Ovary (tissue), 9 donors: ENCODE data around the gene CDH23. TPM values are rescaled to one million over a fixed set of nuclear protein-coding genes. Genes with fewer than 3 reads are reported as not detected.
A peak's percentile ranks its signal among the peaks of the same experiment; 100 is the strongest.

Experiments used
- DNase-seq, 5 donors: peaks; one replicate each; pipeline ENCODE4 v3.0.0-alpha.2; 2019 to 2020
- H3K27ac ChIP-seq, 2 donors: fragments of 200-600 bp; one replicate each; pipeline versions ENCODE4 v1.5.1 to v1.8.0; 2019 to 2022
- H3K27me3 ChIP-seq: fragments of 200-600 bp; one replicate; pipeline ENCODE4 v1.8.0; 2022
- H3K36me3 ChIP-seq: fragments of 200-600 bp; sonication (generic); one replicate; pipeline ENCODE4 v1.5.1; 2019
- H3K4me1 ChIP-seq: one replicate; pipeline ENCODE4 v1.8.1; 2013; ENCODE audit warnings: mild to moderate bottlenecking, moderate library complexity; ENCODE audit not compliant: insufficient read depth
- H3K4me3 ChIP-seq: fragments of 200-600 bp; sonication (generic); one replicate; pipeline ENCODE4 v1.5.1; 2017
- H3K9me3 ChIP-seq, 2 donors: fragments of 200-600 bp in 1 of 2; sonication (generic) in 1 of 2; one replicate each; pipeline versions ENCODE4 v1.5.1 to v1.8.1; 2013 to 2019; ENCODE audit warnings: mild to moderate bottlenecking in 1 of 2, moderate library complexity in 1 of 2
- CTCF ChIP-seq, 3 donors: fragments of 450-650 bp in 2 of 3; fragments of 200-600 bp in 1 of 3; IDR thresholded peaks; one replicate each; pipeline versions ENCODE4 v1.5.1 to v1.8.0; 2016 to 2022; ENCODE audit warnings: antibody characterized with exemption in 3 of 3, mild to moderate bottlenecking in 1 of 3
- EP300 ChIP-seq: sonication (generic); formaldehyde crosslinking; IDR thresholded peaks from one replicate; pipeline ENCODE4 v1.6.1; 2017; ENCODE audit warnings: antibody characterized with exemption
- POLR2A ChIP-seq: fragments of 450-650 bp; IDR thresholded peaks from one replicate; pipeline ENCODE4 v1.6.1; 2017; ENCODE audit warnings: antibody characterized with exemption, mild to moderate bottlenecking, moderate library complexity
- WGBS, 3 donors: extraction: QIAGEN DNeasy Blood & Tissue Kit in 1 of 3; methylation state at CpG; one replicate each; pipeline versions ENCODE4 v1.1.5 to v1.1.7; 2013 to 2017; 5-methylcytosine and 5-hydroxymethylcytosine counted together
- intact Hi-C, 4 donors: fragments of 100-400 bp; cut with DNase I; formaldehyde crosslinking; loops; one replicate each; pipeline versions ENCODE4 v1.11.0 to v1.15.1; 2022 to 2023
- polyA plus RNA-seq, 2 donors: library from polyadenylated mRNA; stranded (reverse); fragments of 200-250 nt in 1 of 2; fragments of 350-450 nt in 1 of 2; fragmentation: Illumina TruSeq in 1 of 2; extraction: RNeasy Lipid Tissue Mini Kit (QIAGEN cat#74804) in 1 of 2; gene quantifications; one replicate each; pipeline ENCODE4 v1.2.3, GENCODE V29; 2013 to 2014
- total RNA-seq, 7 donors: library from RNA; depleted of rRNA in 2 of 7; stranded (reverse); fragments of >200 nt in 2 of 7; fragmentation: NEBNext Ultra II Directional in 3 of 7; extraction: Animal tissue kit (Norgen Biotek cat#: 25700) in 3 of 7; gene quantifications; one replicate each; pipeline versions ENCODE4 v1.1.0 to v1.2.4, GENCODE V29; 2016 to 2023
- donor health status: DM: no; HTN: no; CAD: no; lungs with moderate emphysema.
- donor health status: DM: no; HTN: no; CAD: no.
- donor health status: Bipolar disorder and iron deficiency.
- donor health status: DM: yes; HTN: yes; CAD: no.
- donor health status: DM: no; HTN: no; CAD: no.
- donor health status: DM: yes; HTN: yes; CAD: no.

The CDH23 gene
- total and polyA plus RNA-seq, 9 donors = 7.5 to 108 (median 39.1) TPM

- peaks cover 21% of the 10 kb centered on the region for H3K4me1 ChIP-seq
- intact Hi-C loops = no loop called here
- no peaks in the 10 kb centered on the region for H3K36me3 ChIP-seq
- no peak overlapping the region for H3K4me3 ChIP-seq
- 11 to 18% (median 12%) methylated on average over 6 of the region's 6 CpGs for WGBS, 3 donors
- no peak for TF ChIP-seq EP300
- no peaks in the 10 kb centered on the region for H3K9me3 ChIP-seq
- no peaks in the 10 kb centered on the region for H3K27me3 ChIP-seq
- DNase-seq = peak; percentile 75 to 90 (median 84)
- no peak overlapping the region for H3K27ac ChIP-seq
These were observed 443.6 kb downstream of the CDH23 start for GRCh38 chr10:71840177-71840957.

GRCh38 chr10:71840958-71841335, 444.2 kb downstream of the CDH23 start:
- DNase-seq = no peak
- 62 to 69% (median 66%) methylated on average over 4 of the region's 4 CpGs for WGBS, 3 donors
- intact Hi-C loops = no loop called here
- TF ChIP-seq POLR2A (no peak), CTCF (IDR thresholded peaks at IDR 0.05) (no peak), EP300 (no peak)
- Histone ChIP-seq H3K4me1 (peaks cover 24% of the 10 kb centered on the region), H3K27ac (no peak overlapping the region), H3K9me3 (no peaks in the 10 kb centered on the region), H3K4me3 (no peak overlapping the region), H3K27me3 (no peaks in the 10 kb centered on the region), H3K36me3 (no peaks in the 10 kb centered on the region)

- Histone ChIP-seq H3K9me3 (no peaks in the 10 kb centered on the region), H3K27me3 (no peaks in the 10 kb centered on the region), H3K4me3 (no peak overlapping the region), H3K36me3 (no peaks in the 10 kb centered on the region), H3K27ac (no peak overlapping the region), H3K4me1 (peaks cover 18% of the 10 kb centered on the region)
- TF ChIP-seq EP300 = no peak
- TF ChIP-seq CTCF (IDR thresholded peaks at IDR 0.05) = no peak
- no peak for TF ChIP-seq POLR2A
- no peak for DNase-seq
- WGBS, 3 donors = 47 to 70% (median 69%) methylated on average over 2 of the region's 2 CpGs
- intact Hi-C loops = no loop called here
These were observed 445.7 kb downstream of the CDH23 start for GRCh38 chr10:71842422-71842821.

- WGBS, 3 donors = 83 to 85% (median 85%) methylated on average over 14 of the region's 14 CpGs
- intact Hi-C loops = no loop called here
- no peak for DNase-seq
- Histone ChIP-seq H3K27ac (no peak overlapping the region), H3K9me3 (no peaks in the 10 kb centered on the region), H3K4me3 (no peak overlapping the region), H3K27me3 (no peaks in the 10 kb centered on the region), H3K36me3 (no peaks in the 10 kb centered on the region), H3K4me1 (peaks cover 14% of the 10 kb centered on the region)
- no peak for TF ChIP-seq CTCF (IDR thresholded peaks at IDR 0.05)
- TF ChIP-seq POLR2A = no peak
- no peak for TF ChIP-seq EP300
These were observed 446.4 kb downstream of the CDH23 start for GRCh38 chr10:71842856-71843686.

- Histone ChIP-seq H3K9me3 (no peaks in the 10 kb centered on the region), H3K36me3 (no peaks in the 10 kb centered on the region), H3K4me3 (no peak overlapping the region), H3K4me1 (peaks cover 17% of the 10 kb centered on the region), H3K27me3 (no peaks in the 10 kb centered on the region), H3K27ac (no peak overlapping the region)
- 63 to 76% (median 67%) methylated on average over 2 of the region's 2 CpGs for WGBS, 3 donors
- intact Hi-C loops = no loop called here
- TF ChIP-seq POLR2A = no peak
- no peak for TF ChIP-seq CTCF (IDR thresholded peaks at IDR 0.05)
- DNase-seq = no peak
These were observed 447.4 kb downstream of the CDH23 start for GRCh38 chr10:71844084-71844483.
